GM23338 (cell line): ENCODE results near the gene AMBRA1. TPM values are rescaled to one million over a fixed set of nuclear protein-coding genes. Genes with fewer than 3 reads are reported as not detected.

Source experiments
- ATAC-seq: fragments of 200-7000 bp; cut with Tn5 transposase; 3 replicates; pipeline ENCODE4 v1.9.1; 2020
- DNase-seq: peaks from one replicate; pipeline ENCODE4 v3.0.0-alpha.2; 2015; ENCODE audit warnings: low spot score
- H2AFZ ChIP-seq: fragments of 200-600 bp; sonication (generic); 2 replicates; pipeline ENCODE4 v1.8.0; 2016; ENCODE audit warnings: antibody characterized with exemption, mild to moderate bottlenecking, moderate library complexity
- H3F3A ChIP-seq: fragments of 200-600 bp; sonication (generic); replicated peaks from 2 replicates; pipeline ENCODE4 v1.8.0; 2017; ENCODE audit warnings: antibody characterized with exemption, mixed run types, low read depth
- H3K27ac ChIP-seq: fragments of 200-600 bp; sonication (generic); 2 replicates; pipeline ENCODE4 v1.6.1; 2016; ENCODE audit warnings: low read depth
- H3K27me3 ChIP-seq: fragments of 200-600 bp; sonication (generic); 2 replicates; pipeline ENCODE4 v1.8.0; 2016; ENCODE audit warnings: mild to moderate bottlenecking, mixed run types, moderate library complexity; ENCODE audit not compliant: insufficient read depth
- H3K36me3 ChIP-seq: fragments of 200-600 bp; sonication (generic); 2 replicates; pipeline ENCODE4 v1.8.0; 2016; ENCODE audit warnings: mild to moderate bottlenecking; ENCODE audit not compliant: insufficient read depth
- H3K4me1 ChIP-seq: fragments of 200-600 bp; sonication (generic); 2 replicates; pipeline ENCODE4 v1.8.0; 2016; ENCODE audit warnings: mild to moderate bottlenecking, moderate library complexity; ENCODE audit not compliant: insufficient read depth
- H3K4me2 ChIP-seq: fragments of 200-600 bp; sonication (generic); 2 replicates; pipeline ENCODE4 v1.7.1; 2017; ENCODE audit warnings: mixed run types
- H3K4me3 ChIP-seq: fragments of 200-600 bp; sonication (generic); 2 replicates; pipeline ENCODE4 v1.6.1; 2016; ENCODE audit warnings: mixed run types
- H3K79me2 ChIP-seq: fragments of 200-600 bp; sonication (generic); replicated peaks from 2 replicates; pipeline ENCODE4 v1.8.0; 2017; ENCODE audit warnings: mild to moderate bottlenecking; ENCODE audit not compliant: insufficient read depth
- H3K9me2 ChIP-seq: fragments of 200-600 bp; sonication (generic); 2 replicates; pipeline ENCODE4 v1.8.0; 2017; ENCODE audit not compliant: insufficient read depth
- H4K20me1 ChIP-seq: fragments of 200-600 bp; sonication (generic); replicated peaks from 2 replicates; pipeline ENCODE4 v1.8.0; 2017; ENCODE audit warnings: mild to moderate bottlenecking; ENCODE audit not compliant: insufficient read depth
- H3K27ac Mint-ChIP-seq: 2 replicates; pipeline ENCODE4 v1.8.0; 2020; ENCODE audit warnings: inconsistent platforms, mild to moderate bottlenecking, moderate library complexity, mixed read lengths
- H3K27me3 Mint-ChIP-seq: 3 replicates; pipeline ENCODE4 v1.8.0; 2022; ENCODE audit warnings: low read depth, mild to moderate bottlenecking, moderate library complexity, mixed read lengths, inconsistent platforms; ENCODE audit not compliant: insufficient read depth, poor library complexity
- H3K36me3 Mint-ChIP-seq: 3 replicates; pipeline ENCODE4 v1.8.0; 2021; ENCODE audit warnings: low read depth, mild to moderate bottlenecking, inconsistent platforms, moderate library complexity, mixed read lengths
- H3K4me1 Mint-ChIP-seq: 3 replicates; pipeline ENCODE4 v1.8.0; 2020; ENCODE audit warnings: mild to moderate bottlenecking, inconsistent platforms, mixed read lengths
- H3K4me3 Mint-ChIP-seq: 3 replicates; pipeline ENCODE4 v1.8.0; 2021; ENCODE audit warnings: moderate library complexity, mild to moderate bottlenecking, inconsistent platforms, mixed read lengths
- H3K9me3 Mint-ChIP-seq: 3 replicates; pipeline ENCODE4 v1.8.0; 2020; ENCODE audit warnings: moderate library complexity, mild to moderate bottlenecking, inconsistent platforms, mixed read lengths
- CREB1 ChIP-seq: fragments of 250-450 bp; sonication (Bioruptor Pico); IDR thresholded peaks from 2 replicates; pipeline ENCODE4 v1.5.0; 2020; ENCODE audit warnings: low read depth, mild to moderate bottlenecking, moderate library complexity
- EZH2 ChIP-seq: fragments of 200-600 bp; sonication (generic); IDR thresholded peaks from one replicate; pipeline ENCODE4 v1.8.0; 2017; ENCODE audit warnings: antibody characterized with exemption, mild to moderate bottlenecking, low read depth; ENCODE audit not compliant: unreplicated experiment
- EZH2phosphoT487 ChIP-seq: fragments of 200-600 bp; sonication (generic); IDR thresholded peaks from one replicate; pipeline ENCODE4 v1.8.1; 2018; ENCODE audit warnings: antibody characterized with exemption; ENCODE audit not compliant: unreplicated experiment
- JUNB ChIP-seq: IDR thresholded peaks from one replicate; pipeline ENCODE4 v1.6.1; 2016; ENCODE audit warnings: antibody characterized with exemption; ENCODE audit not compliant: unreplicated experiment
- NANOG ChIP-seq: IDR thresholded peaks from 2 replicates; pipeline ENCODE4 v1.6.1; 2016; ENCODE audit warnings: antibody characterized with exemption, borderline replicate concordance
- POLR2AphosphoS5 ChIP-seq: IDR thresholded peaks from 2 replicates; pipeline ENCODE4 v1.6.1; 2016; ENCODE audit warnings: antibody characterized with exemption, low read depth
- STAT1 ChIP-seq: IDR thresholded peaks from one replicate; pipeline ENCODE4 v1.6.1; 2016; ENCODE audit warnings: antibody characterized with exemption; ENCODE audit not compliant: unreplicated experiment
- ZNF114 ChIP-seq: fragments of 250-450 bp; sonication (Bioruptor Pico); IDR thresholded peaks from 2 replicates; pipeline ENCODE4 v1.5.0; 2020; ENCODE audit warnings: mild to moderate bottlenecking, moderate library complexity
- ZNF331 ChIP-seq: fragments of 250-450 bp; sonication (Bioruptor Pico); IDR thresholded peaks from 2 replicates; pipeline ENCODE4 v1.5.0; 2020; ENCODE audit warnings: low read depth, mild to moderate bottlenecking, moderate library complexity
- polyA plus RNA-seq: library from polyadenylated mRNA; unstranded; fragments of >200 nt; fragmentation: Nextera tagmentation; extraction: Ambion mirVana; gene quantifications from 2 replicates; pipeline ENCODE4 v1.2.1, GENCODE V29; 2016
- total RNA-seq: library from RNA; depleted of rRNA; stranded (reverse); fragments of >200 nt; shearing (Covaris generic); gene quantifications from 2 replicates; pipeline ENCODE4 v1.2.3, GENCODE V29; 2014
- TF ChIP-seq, protein P1 (sequence below): fragments of 250-450 bp; sonication (Bioruptor Pico); IDR thresholded peaks from 2 replicates; pipeline ENCODE4 v1.5.0; 2020; ENCODE audit warnings: mild to moderate bottlenecking, moderate library complexity
- TF ChIP-seq, protein P2 (sequence below): IDR thresholded peaks from one replicate; pipeline ENCODE4 v1.6.1; 2018; ENCODE audit warnings: antibody characterized with exemption; ENCODE audit not compliant: unreplicated experiment
- TF ChIP-seq, protein P3 (sequence below): IDR thresholded peaks from 2 replicates; pipeline ENCODE4 v1.6.1; 2016; ENCODE audit warnings: antibody characterized with exemption
- TF ChIP-seq, protein P4 (sequence below), 2 experiments: fragments of 200-600 bp in 1 of 2; sonication (generic) in 1 of 2; conservative IDR thresholded peaks; 2 replicates each; pipeline versions ENCODE4 v1.5.1 to v1.6.1; 2016 to 2017; ENCODE audit warnings: antibody characterized with exemption in 2 of 2, low read depth in 2 of 2, mild to moderate bottlenecking in 2 of 2, moderate library complexity in 1 of 2

Gene AMBRA1
- total and polyA plus RNA-seq, 2 experiments from 2014 or later: 8.3 to 34.8 TPM

DNA sequence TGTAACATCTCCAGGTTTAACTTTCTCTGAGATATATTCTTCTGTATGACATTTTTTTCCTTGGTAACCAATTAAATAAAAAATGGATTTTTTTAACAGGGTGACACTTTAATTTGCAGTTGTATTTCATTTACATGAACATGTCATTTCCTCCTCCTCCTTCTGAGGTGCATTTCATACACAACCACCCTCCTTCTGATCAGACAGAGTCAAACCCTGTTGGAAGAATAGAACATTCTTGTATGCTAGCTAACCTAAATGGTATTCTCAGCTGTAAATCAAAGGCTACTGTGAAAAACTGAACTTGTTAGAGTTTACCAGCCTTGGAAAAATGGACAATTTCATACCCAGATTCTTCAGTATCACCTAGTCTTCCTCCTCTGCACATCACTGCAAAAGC is 149.5 kb downstream of the AMBRA1 start:
- Mint-ChIP-seq H3K4me3 (no peak overlapping the region), H3K9me3 (no peaks in the 10 kb centered on the region), H3K27me3 (peaks cover 4% of the 10 kb centered on the region), H3K27ac (no peak overlapping the region), H3K4me1 (peaks cover 23% of the 10 kb centered on the region), H3K36me3 (peaks cover 18% of the 10 kb centered on the region; the same call in 2 of the 3 replicates)
- H3K4me1 ChIP-seq: peaks cover 11% of the 10 kb centered on the region
- no peak overlapping the region for H3K4me2 ChIP-seq
- H3K27ac ChIP-seq: no peak overlapping the region
- no peaks in the 10 kb centered on the region for H3K9me2 ChIP-seq
- H3K4me3 ChIP-seq: no peak overlapping the region
- H2AFZ ChIP-seq: no peak overlapping the region
- DNase-seq (no peak), ATAC-seq (no peak)
- 0 out of 2 replicates have a peak, but pooled peaks cover 3% of the 10 kb centered on the region for H3F3A ChIP-seq
- no peaks in the 10 kb centered on the region for H3K27me3 ChIP-seq
- peaks cover 16% of the 10 kb centered on the region; the same call in 1 of the 2 replicates for H3K79me2 ChIP-seq
- H4K20me1 ChIP-seq: peaks cover 10% of the 10 kb centered on the region; the same call in 1 of the 2 replicates
- H3K36me3 ChIP-seq: no peaks in the 10 kb centered on the region
- TF ChIP-seq ZNF114: no peak
- TF ChIP-seq, protein P1, sequence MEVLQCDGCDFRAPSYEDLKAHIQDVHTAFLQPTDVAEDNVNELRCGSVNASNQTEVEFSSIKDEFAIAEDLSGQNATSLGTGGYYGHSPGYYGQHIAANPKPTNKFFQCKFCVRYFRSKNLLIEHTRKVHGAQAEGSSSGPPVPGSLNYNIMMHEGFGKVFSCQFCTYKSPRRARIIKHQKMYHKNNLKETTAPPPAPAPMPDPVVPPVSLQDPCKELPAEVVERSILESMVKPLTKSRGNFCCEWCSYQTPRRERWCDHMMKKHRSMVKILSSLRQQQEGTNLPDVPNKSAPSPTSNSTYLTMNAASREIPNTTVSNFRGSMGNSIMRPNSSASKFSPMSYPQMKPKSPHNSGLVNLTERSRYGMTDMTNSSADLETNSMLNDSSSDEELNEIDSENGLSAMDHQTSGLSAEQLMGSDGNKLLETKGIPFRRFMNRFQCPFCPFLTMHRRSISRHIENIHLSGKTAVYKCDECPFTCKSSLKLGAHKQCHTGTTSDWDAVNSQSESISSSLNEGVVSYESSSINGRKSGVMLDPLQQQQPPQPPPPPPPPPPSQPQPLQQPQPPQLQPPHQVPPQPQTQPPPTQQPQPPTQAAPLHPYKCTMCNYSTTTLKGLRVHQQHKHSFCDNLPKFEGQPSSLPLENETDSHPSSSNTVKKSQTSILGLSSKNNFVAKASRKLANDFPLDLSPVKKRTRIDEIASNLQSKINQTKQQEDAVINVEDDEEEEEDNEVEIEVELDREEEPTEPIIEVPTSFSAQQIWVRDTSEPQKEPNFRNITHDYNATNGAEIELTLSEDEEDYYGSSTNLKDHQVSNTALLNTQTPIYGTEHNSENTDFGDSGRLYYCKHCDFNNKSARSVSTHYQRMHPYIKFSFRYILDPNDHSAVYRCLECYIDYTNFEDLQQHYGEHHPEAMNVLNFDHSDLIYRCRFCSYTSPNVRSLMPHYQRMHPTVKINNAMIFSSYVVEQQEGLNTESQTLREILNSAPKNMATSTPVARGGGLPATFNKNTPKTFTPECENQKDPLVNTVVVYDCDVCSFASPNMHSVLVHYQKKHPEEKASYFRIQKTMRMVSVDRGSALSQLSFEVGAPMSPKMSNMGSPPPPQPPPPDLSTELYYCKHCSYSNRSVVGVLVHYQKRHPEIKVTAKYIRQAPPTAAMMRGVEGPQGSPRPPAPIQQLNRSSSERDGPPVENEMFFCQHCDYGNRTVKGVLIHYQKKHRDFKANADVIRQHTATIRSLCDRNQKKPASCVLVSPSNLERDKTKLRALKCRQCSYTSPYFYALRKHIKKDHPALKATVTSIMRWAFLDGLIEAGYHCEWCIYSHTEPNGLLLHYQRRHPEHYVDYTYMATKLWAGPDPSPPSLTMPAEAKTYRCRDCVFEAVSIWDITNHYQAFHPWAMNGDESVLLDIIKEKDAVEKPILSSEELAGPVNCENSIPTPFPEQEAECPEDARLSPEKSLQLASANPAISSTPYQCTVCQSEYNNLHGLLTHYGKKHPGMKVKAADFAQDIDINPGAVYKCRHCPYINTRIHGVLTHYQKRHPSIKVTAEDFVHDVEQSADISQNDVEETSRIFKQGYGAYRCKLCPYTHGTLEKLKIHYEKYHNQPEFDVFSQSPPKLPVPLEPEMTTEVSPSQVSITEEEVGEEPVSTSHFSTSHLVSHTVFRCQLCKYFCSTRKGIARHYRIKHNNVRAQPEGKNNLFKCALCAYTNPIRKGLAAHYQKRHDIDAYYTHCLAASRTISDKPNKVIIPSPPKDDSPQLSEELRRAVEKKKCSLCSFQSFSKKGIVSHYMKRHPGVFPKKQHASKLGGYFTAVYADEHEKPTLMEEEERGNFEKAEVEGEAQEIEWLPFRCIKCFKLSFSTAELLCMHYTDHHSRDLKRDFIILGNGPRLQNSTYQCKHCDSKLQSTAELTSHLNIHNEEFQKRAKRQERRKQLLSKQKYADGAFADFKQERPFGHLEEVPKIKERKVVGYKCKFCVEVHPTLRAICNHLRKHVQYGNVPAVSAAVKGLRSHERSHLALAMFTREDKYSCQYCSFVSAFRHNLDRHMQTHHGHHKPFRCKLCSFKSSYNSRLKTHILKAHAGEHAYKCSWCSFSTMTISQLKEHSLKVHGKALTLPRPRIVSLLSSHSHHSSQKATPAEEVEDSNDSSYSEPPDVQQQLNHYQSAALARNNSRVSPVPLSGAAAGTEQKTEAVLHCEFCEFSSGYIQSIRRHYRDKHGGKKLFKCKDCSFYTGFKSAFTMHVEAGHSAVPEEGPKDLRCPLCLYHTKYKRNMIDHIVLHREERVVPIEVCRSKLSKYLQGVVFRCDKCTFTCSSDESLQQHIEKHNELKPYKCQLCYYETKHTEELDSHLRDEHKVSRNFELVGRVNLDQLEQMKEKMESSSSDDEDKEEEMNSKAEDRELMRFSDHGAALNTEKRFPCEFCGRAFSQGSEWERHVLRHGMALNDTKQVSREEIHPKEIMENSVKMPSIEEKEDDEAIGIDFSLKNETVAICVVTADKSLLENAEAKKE (CRISPR knock-in tag): no peak
- TF ChIP-seq JUNB: no peak
- TF ChIP-seq, protein P2, sequence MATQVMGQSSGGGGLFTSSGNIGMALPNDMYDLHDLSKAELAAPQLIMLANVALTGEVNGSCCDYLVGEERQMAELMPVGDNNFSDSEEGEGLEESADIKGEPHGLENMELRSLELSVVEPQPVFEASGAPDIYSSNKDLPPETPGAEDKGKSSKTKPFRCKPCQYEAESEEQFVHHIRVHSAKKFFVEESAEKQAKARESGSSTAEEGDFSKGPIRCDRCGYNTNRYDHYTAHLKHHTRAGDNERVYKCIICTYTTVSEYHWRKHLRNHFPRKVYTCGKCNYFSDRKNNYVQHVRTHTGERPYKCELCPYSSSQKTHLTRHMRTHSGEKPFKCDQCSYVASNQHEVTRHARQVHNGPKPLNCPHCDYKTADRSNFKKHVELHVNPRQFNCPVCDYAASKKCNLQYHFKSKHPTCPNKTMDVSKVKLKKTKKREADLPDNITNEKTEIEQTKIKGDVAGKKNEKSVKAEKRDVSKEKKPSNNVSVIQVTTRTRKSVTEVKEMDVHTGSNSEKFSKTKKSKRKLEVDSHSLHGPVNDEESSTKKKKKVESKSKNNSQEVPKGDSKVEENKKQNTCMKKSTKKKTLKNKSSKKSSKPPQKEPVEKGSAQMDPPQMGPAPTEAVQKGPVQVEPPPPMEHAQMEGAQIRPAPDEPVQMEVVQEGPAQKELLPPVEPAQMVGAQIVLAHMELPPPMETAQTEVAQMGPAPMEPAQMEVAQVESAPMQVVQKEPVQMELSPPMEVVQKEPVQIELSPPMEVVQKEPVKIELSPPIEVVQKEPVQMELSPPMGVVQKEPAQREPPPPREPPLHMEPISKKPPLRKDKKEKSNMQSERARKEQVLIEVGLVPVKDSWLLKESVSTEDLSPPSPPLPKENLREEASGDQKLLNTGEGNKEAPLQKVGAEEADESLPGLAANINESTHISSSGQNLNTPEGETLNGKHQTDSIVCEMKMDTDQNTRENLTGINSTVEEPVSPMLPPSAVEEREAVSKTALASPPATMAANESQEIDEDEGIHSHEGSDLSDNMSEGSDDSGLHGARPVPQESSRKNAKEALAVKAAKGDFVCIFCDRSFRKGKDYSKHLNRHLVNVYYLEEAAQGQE: no peak
- TF ChIP-seq STAT1: no peak
- TF ChIP-seq, protein P3, sequence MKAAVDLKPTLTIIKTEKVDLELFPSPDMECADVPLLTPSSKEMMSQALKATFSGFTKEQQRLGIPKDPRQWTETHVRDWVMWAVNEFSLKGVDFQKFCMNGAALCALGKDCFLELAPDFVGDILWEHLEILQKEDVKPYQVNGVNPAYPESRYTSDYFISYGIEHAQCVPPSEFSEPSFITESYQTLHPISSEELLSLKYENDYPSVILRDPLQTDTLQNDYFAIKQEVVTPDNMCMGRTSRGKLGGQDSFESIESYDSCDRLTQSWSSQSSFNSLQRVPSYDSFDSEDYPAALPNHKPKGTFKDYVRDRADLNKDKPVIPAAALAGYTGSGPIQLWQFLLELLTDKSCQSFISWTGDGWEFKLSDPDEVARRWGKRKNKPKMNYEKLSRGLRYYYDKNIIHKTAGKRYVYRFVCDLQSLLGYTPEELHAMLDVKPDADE: no peak
- TF ChIP-seq ZNF331: no peak
- TF ChIP-seq NANOG: no peak
- TF ChIP-seq, protein P4, sequence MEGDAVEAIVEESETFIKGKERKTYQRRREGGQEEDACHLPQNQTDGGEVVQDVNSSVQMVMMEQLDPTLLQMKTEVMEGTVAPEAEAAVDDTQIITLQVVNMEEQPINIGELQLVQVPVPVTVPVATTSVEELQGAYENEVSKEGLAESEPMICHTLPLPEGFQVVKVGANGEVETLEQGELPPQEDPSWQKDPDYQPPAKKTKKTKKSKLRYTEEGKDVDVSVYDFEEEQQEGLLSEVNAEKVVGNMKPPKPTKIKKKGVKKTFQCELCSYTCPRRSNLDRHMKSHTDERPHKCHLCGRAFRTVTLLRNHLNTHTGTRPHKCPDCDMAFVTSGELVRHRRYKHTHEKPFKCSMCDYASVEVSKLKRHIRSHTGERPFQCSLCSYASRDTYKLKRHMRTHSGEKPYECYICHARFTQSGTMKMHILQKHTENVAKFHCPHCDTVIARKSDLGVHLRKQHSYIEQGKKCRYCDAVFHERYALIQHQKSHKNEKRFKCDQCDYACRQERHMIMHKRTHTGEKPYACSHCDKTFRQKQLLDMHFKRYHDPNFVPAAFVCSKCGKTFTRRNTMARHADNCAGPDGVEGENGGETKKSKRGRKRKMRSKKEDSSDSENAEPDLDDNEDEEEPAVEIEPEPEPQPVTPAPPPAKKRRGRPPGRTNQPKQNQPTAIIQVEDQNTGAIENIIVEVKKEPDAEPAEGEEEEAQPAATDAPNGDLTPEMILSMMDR (conservative IDR thresholded peaks at IDR 0.05; ENCODE audit: low read depth in 2 of 2): no peak
- no peak for TF ChIP-seq POLR2AphosphoS5
- TF ChIP-seq EZH2: no peak
- TF ChIP-seq CREB1 (CRISPR knock-in tag): no peak
- TF ChIP-seq EZH2phosphoT487: no peak
